IMR-90 (cell line): Measurements from ENCODE around the gene SLC4A2. TPM values are rescaled to one million over a fixed set of nuclear protein-coding genes. Genes with fewer than 3 reads are reported as not detected.

Experiments used
- ATAC-seq: fragments of 200-7000 bp; cut with Tn5 transposase; 2 replicates; pipeline ENCODE4 v1.9.1; 2020; ENCODE audit warnings: low read depth, mild to moderate bottlenecking, moderate library complexity
- BruUV-seq: library from RNA; stranded (reverse); fragments of 400-500 nt; replicated peaks from 2 replicates; lab custom pipeline; 2021; lab: Mats Ljungman, UMichigan
- CTCF ChIA-PET: fragments of 300-600 bp; formaldehyde crosslinking; extraction: SDS; loops from one replicate; lab custom pipeline; 2021; ENCODE audit warnings: antibody characterized with exemption; lab: Yijun Ruan, JAX
- POLR2A ChIA-PET: fragments of 300-600 bp; sonication (Branson Sonifier 250); formaldehyde crosslinking; loops from one replicate; lab custom pipeline; 2022; ENCODE audit warnings: antibody characterized with exemption; ENCODE audit not compliant: unreplicated experiment; lab: Charles Lee
- DNase-seq: peaks from one replicate; pipeline ENCODE4 v3.0.0; 2013
- H2AFZ ChIP-seq: replicated peaks from 2 replicates; pipeline ENCODE3; 2013; ENCODE audit warnings: low read length, mild to moderate bottlenecking; ENCODE audit not compliant: poor library complexity
- H2AK5ac ChIP-seq: 2 replicates; pipeline ENCODE4 v1.6.1; 2013; ENCODE audit warnings: low read depth, low read length, inconsistent platforms
- H2AK9ac ChIP-seq: replicated peaks from 2 replicates; pipeline ENCODE3; 2013; ENCODE audit warnings: mild to moderate bottlenecking, low read depth, low read length, moderate library complexity; ENCODE audit not compliant: poor library complexity
- H2BK120ac ChIP-seq: 2 replicates; pipeline ENCODE4 v1.6.1; 2013; ENCODE audit warnings: low read depth, low read length, inconsistent platforms
- H2BK15ac ChIP-seq: 3 replicates; pipeline ENCODE4 v1.6.1; 2013; ENCODE audit warnings: low read depth, low read length, inconsistent platforms
- H2BK20ac ChIP-seq: 2 replicates; pipeline ENCODE4 v1.6.1; 2013; ENCODE audit warnings: low read depth, mild to moderate bottlenecking, inconsistent platforms, low read length, moderate library complexity
- H2BK5ac ChIP-seq: 2 replicates; pipeline ENCODE4 v1.6.1; 2013; ENCODE audit warnings: mild to moderate bottlenecking, low read depth, low read length, inconsistent platforms; ENCODE audit not compliant: poor library complexity, severe bottlenecking
- H3K14ac ChIP-seq: replicated peaks from 2 replicates; pipeline ENCODE4 v1.6.1; 2013; ENCODE audit warnings: low read depth, low read length, inconsistent platforms
- H3K18ac ChIP-seq: 2 replicates; pipeline ENCODE4 v1.6.1; 2013; ENCODE audit warnings: low read depth, low read length, control low read depth
- H3K23ac ChIP-seq: 2 replicates; pipeline ENCODE4 v1.6.1; 2013; ENCODE audit warnings: low read depth, low read length, inconsistent platforms
- H3K27ac ChIP-seq: 2 replicates; pipeline ENCODE4 v1.5.1; 2013; ENCODE audit warnings: mild to moderate bottlenecking, control low read depth, low read length; ENCODE audit not compliant: insufficient read depth
- H3K27me3 ChIP-seq: 2 replicates; pipeline ENCODE4 v1.6.1; 2013; ENCODE audit warnings: low read length; ENCODE audit not compliant: control insufficient read depth, insufficient read depth
- H3K36me3 ChIP-seq: 2 replicates; pipeline ENCODE4 v1.6.1; 2013; ENCODE audit warnings: low read length, mixed read lengths; ENCODE audit not compliant: control insufficient read depth, insufficient read depth
- H3K4ac ChIP-seq: 2 replicates; pipeline ENCODE4 v1.6.1; 2013; ENCODE audit warnings: low read depth, low read length, inconsistent platforms
- H3K4me1 ChIP-seq: 2 replicates; pipeline ENCODE4 v1.6.1; 2013; ENCODE audit warnings: low read length, mixed read lengths; ENCODE audit not compliant: control insufficient read depth, insufficient read depth
- H3K4me2 ChIP-seq: 2 replicates; pipeline ENCODE4 v1.6.1; 2013; ENCODE audit warnings: low read depth, mild to moderate bottlenecking, control low read depth, low read length, moderate library complexity
- H3K4me3 ChIP-seq: 2 replicates; pipeline ENCODE4 v1.5.1; 2013; ENCODE audit warnings: low read depth, mild to moderate bottlenecking, control low read depth, low read length, moderate library complexity; ENCODE audit not compliant: insufficient read depth
- H3K56ac ChIP-seq: 2 replicates; pipeline ENCODE4 v1.6.1; 2013; ENCODE audit warnings: low read length, inconsistent platforms; ENCODE audit not compliant: insufficient read depth; ENCODE audit errors: extremely low read depth
- H3K79me1 ChIP-seq, 2 experiments: 2 replicates each; pipeline ENCODE4 v1.6.1; 2013; ENCODE audit warnings: low read length in 2 of 2, inconsistent platforms in 1 of 2, low read depth in 1 of 2
- H3K9ac ChIP-seq: 2 replicates; pipeline ENCODE4 v1.6.1; 2013; ENCODE audit warnings: low read depth, low read length, control low read depth
- H3K9me1 ChIP-seq: 2 replicates; pipeline ENCODE4 v1.6.1; 2013; ENCODE audit warnings: low read length, inconsistent platforms; ENCODE audit not compliant: insufficient read depth
- H3K9me3 ChIP-seq: 2 replicates; pipeline ENCODE4 v1.6.1; 2013; ENCODE audit warnings: low read length; ENCODE audit not compliant: control insufficient read depth, insufficient read depth
- H4K20me1 ChIP-seq: 2 replicates; pipeline ENCODE4 v1.6.1; 2013; ENCODE audit warnings: low read length, inconsistent platforms; ENCODE audit not compliant: insufficient read depth
- H4K5ac ChIP-seq: 2 replicates; pipeline ENCODE4 v1.6.1; 2013; ENCODE audit warnings: mild to moderate bottlenecking, low read depth, low read length, control low read depth
- H4K8ac ChIP-seq, 2 experiments: 2 replicates each; pipeline ENCODE4 v1.6.1; 2013; ENCODE audit warnings: low read depth in 2 of 2, low read length in 2 of 2, control low read depth in 1 of 2, inconsistent platforms in 1 of 2
- H4K91ac ChIP-seq: 2 replicates; pipeline ENCODE4 v1.6.1; 2013; ENCODE audit warnings: low read depth, low read length, inconsistent platforms; ENCODE audit not compliant: insufficient read depth
- MAFK ChIP-seq: IDR thresholded peaks from 2 replicates; pipeline ENCODE4 v1.6.1; 2012; ENCODE audit warnings: low read depth, low read length, improper control_type of control experiment
- POLR2A ChIP-seq: IDR thresholded peaks from 2 replicates; pipeline ENCODE4 v1.6.1; 2012; ENCODE audit warnings: mild to moderate bottlenecking, low read depth, low read length
- WGBS, 2 experiments: methylation state at CpG; one replicate each; pipeline versions ENCODE4 v1.1.5 to v1.1.7; 2013; ENCODE audit warnings: missing lambda C conversion rate in 2 of 2; ENCODE audit not compliant: insufficient read length in 1 of 2; ENCODE audit errors: extremely low coverage in 2 of 2; 5-methylcytosine and 5-hydroxymethylcytosine counted together
- dilution Hi-C: fragments of 300-500 bp; cut with HindIII; formaldehyde crosslinking; loops from one replicate; pipeline ENCODE4 v1.14.3; 2018; ENCODE audit warnings: low sequenced_read_pairs; ENCODE audit not compliant: unreplicated experiment
- in situ Hi-C: fragments of 300-500 bp; cut with MboI; formaldehyde crosslinking; loops from 3 replicates; pipeline ENCODE4 v1.14.3; 2019; ENCODE audit warnings: low sequenced_read_pairs, inconsistent platforms, mixed read lengths
- intact Hi-C: fragments of 100-400 bp; cut with micrococcal nuclease; formaldehyde crosslinking; loops from 2 replicates; pipeline ENCODE4 v1.10.0; 2022
- polyA plus RNA-seq, 3 experiments: library from polyadenylated mRNA; depleted of rRNA; stranded (reverse); fragments of >200 nt; gene quantifications; 2 replicates each; pipeline ENCODE4 v1.2.3, GENCODE V29; 2012; ENCODE audit warnings: low replicate concordance in 1 of 3
- total RNA-seq: library from RNA; depleted of rRNA; stranded (reverse); fragments of >200 nt; gene quantifications from 2 replicates; pipeline ENCODE4 v1.2.3, GENCODE V29; 2012
- TF ChIP-seq, protein P1 (sequence below): fragments of 150-350 bp; IDR thresholded peaks from 2 replicates; pipeline ENCODE4 v1.6.1; 2017; ENCODE audit warnings: mild to moderate bottlenecking, antibody characterized with exemption, low read length, low read depth

Gene SLC4A2
- total and polyA plus RNA-seq, 2 of the 4 experiments (the other 2 are of a cell fraction), result 29.6 to 91.0 TPM

- H3K4me3 ChIP-seq, result no peak overlapping the region
- H4K5ac ChIP-seq, result no peak overlapping the region
- no peak overlapping the region for H2BK120ac ChIP-seq
- no peak overlapping the region for H3K56ac ChIP-seq
- H4K91ac ChIP-seq, result no peak overlapping the region
- H3K18ac ChIP-seq, result no peak overlapping the region
- DNase-seq (no peak), ATAC-seq (no peak)
- no peak overlapping the region for H3K14ac ChIP-seq
- H3K4me1 ChIP-seq, result peaks cover 8% of the 10 kb centered on the region; the same call in 1 of the 2 replicates
- no peak overlapping the region for H3K9ac ChIP-seq
- no peak overlapping the region for H2AFZ ChIP-seq
- H3K36me3 ChIP-seq, result no peaks in the 10 kb centered on the region
- H3K4me2 ChIP-seq, result no peak overlapping the region
- in situ Hi-C loops, result no loop called here
- WGBS, 2 experiments, result 88% methylated on average over 5 of the region's 8 CpGs; no CpG with 5 or more reads in 1 of the 2 experiments
- TF ChIP-seq POLR2A, result no peak
- TF ChIP-seq, protein P1, sequence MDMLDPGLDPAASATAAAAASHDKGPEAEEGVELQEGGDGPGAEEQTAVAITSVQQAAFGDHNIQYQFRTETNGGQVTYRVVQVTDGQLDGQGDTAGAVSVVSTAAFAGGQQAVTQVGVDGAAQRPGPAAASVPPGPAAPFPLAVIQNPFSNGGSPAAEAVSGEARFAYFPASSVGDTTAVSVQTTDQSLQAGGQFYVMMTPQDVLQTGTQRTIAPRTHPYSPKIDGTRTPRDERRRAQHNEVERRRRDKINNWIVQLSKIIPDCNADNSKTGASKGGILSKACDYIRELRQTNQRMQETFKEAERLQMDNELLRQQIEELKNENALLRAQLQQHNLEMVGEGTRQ, result no peak
- no peak for TF ChIP-seq MAFK
- no peak overlapping the region for H2BK5ac ChIP-seq
- no peak overlapping the region for H4K8ac ChIP-seq
- H3K23ac ChIP-seq, result no peak overlapping the region
- H4K20me1 ChIP-seq, result no peaks in the 10 kb centered on the region
- BruUV-seq, result no TSS peak
- intact Hi-C loops, result no loop called here
- H2AK5ac ChIP-seq, result no peak overlapping the region
- ChIA-PET CTCF (no interaction called here), POLR2A (interaction anchor here (0.6 kb wide), 1 partner anchor 269 kb away, joined by 17 read pairs; no protein-coding TSS in a partner anchor)
- no peak overlapping the region for H2BK15ac ChIP-seq
- no peaks in the 10 kb centered on the region for H3K9me1 ChIP-seq
- H3K79me1 ChIP-seq, result no peaks in the 10 kb centered on the region
- no peaks in the 10 kb centered on the region for H3K9me3 ChIP-seq
- dilution Hi-C loops, result no loop called here
- no peak overlapping the region for H2BK20ac ChIP-seq
- no peak overlapping the region for H3K27ac ChIP-seq
- H3K4ac ChIP-seq, result no peak overlapping the region
- H3K27me3 ChIP-seq, result peaks cover 51% of the 10 kb centered on the region
- no peak overlapping the region for H2AK9ac ChIP-seq
These were observed 42.9 kb upstream of the SLC4A2 start for GRCh38 chr7:151016505-151016904.
